GM23248 (cell line): ENCODE measurements around the gene PHF21B. TPM values are rescaled to one million over a fixed set of nuclear protein-coding genes. Genes with fewer than 3 reads are reported as not detected.

Experiments used
- DNase-seq: peaks from one replicate; pipeline ENCODE4 v3.0.0-alpha.2; 2015
- H2AFZ ChIP-seq: fragments of 200-600 bp; sonication (generic); 2 replicates; pipeline ENCODE4 v1.6.1; 2016; ENCODE audit warnings: antibody characterized with exemption
- H3F3A ChIP-seq: fragments of 200-600 bp; sonication (generic); 2 replicates; pipeline ENCODE4 v1.6.1; 2016; ENCODE audit warnings: mild to moderate bottlenecking, antibody characterized with exemption, mixed run types; ENCODE audit not compliant: insufficient read depth
- H3K27ac ChIP-seq: fragments of 200-600 bp; sonication (generic); 2 replicates; pipeline ENCODE4 v1.5.1; 2016; ENCODE audit warnings: mild to moderate bottlenecking
- H3K27me3 ChIP-seq: fragments of 200-600 bp; sonication (generic); replicated peaks from 2 replicates; pipeline ENCODE4 v1.6.1; 2016; ENCODE audit warnings: mild to moderate bottlenecking; ENCODE audit not compliant: insufficient read depth
- H3K36me3 ChIP-seq: fragments of 200-600 bp; sonication (generic); 2 replicates; pipeline ENCODE4 v1.6.1; 2016; ENCODE audit warnings: low read depth, mild to moderate bottlenecking
- H3K4me1 ChIP-seq: fragments of 200-600 bp; sonication (generic); 2 replicates; pipeline ENCODE4 v1.6.1; 2016; ENCODE audit warnings: mild to moderate bottlenecking; ENCODE audit not compliant: insufficient read depth
- H3K4me2 ChIP-seq: fragments of 200-600 bp; sonication (generic); one replicate; pipeline ENCODE4 v1.6.1; 2016; ENCODE audit warnings: mild to moderate bottlenecking; ENCODE audit not compliant: unreplicated experiment
- H3K4me3 ChIP-seq: fragments of 200-600 bp; sonication (generic); 2 replicates; pipeline ENCODE4 v1.5.1; 2016; ENCODE audit warnings: mild to moderate bottlenecking
- H3K79me2 ChIP-seq: fragments of 200-600 bp; sonication (generic); 2 replicates; pipeline ENCODE4 v1.6.1; 2016; ENCODE audit warnings: mild to moderate bottlenecking; ENCODE audit not compliant: insufficient read depth
- H3K9ac ChIP-seq: fragments of 200-600 bp; sonication (generic); 2 replicates; pipeline ENCODE4 v1.6.1; 2016; ENCODE audit warnings: mild to moderate bottlenecking
- H3K9me2 ChIP-seq: fragments of 200-600 bp; sonication (generic); 2 replicates; pipeline ENCODE4 v1.6.1; 2016; ENCODE audit warnings: mixed run types, mild to moderate bottlenecking, moderate library complexity; ENCODE audit not compliant: insufficient read depth
- H3K9me3 ChIP-seq: fragments of 200-600 bp; sonication (generic); one replicate; pipeline ENCODE4 v1.6.1; 2017; ENCODE audit warnings: low read depth
- H4K20me1 ChIP-seq: fragments of 200-600 bp; sonication (generic); 2 replicates; pipeline ENCODE4 v1.6.0; 2016; ENCODE audit not compliant: insufficient read depth
- EZH2 ChIP-seq: fragments of 200-600 bp; sonication (generic); IDR thresholded peaks from 2 replicates; pipeline ENCODE4 v1.6.1; 2018; ENCODE audit warnings: antibody characterized with exemption, mild to moderate bottlenecking; ENCODE audit not compliant: insufficient read depth, poor library complexity, severe bottlenecking
- EZH2phosphoT487 ChIP-seq: fragments of 200-600 bp; sonication (generic); IDR thresholded peaks from 2 replicates; pipeline ENCODE4 v1.6.1; 2018; ENCODE audit warnings: antibody characterized with exemption, moderate library complexity, mild to moderate bottlenecking, low read depth; ENCODE audit not compliant: insufficient read depth
- WGBS, 2 experiments: methylation state at CpG; one replicate each; pipeline ENCODE4 v1.1.6; 2015 to 2017; ENCODE audit warnings: low lambda C conversion rate in 2 of 2, low coverage in 1 of 2; ENCODE audit errors: missing lambda C conversion rate in 2 of 2; 5-methylcytosine and 5-hydroxymethylcytosine counted together
- in situ Hi-C: fragments of 300-500 bp; cut with MboI; formaldehyde crosslinking; loops from 2 replicates; pipeline ENCODE4 v1.15.0; 2020
- polyA plus RNA-seq: library from polyadenylated mRNA; unstranded; fragments of >200 nt; fragmentation: Nextera tagmentation; extraction: Ambion mirVana; gene quantifications from 2 replicates; pipeline ENCODE4 v1.2.1, GENCODE V29; 2016
- total RNA-seq: library from RNA; depleted of rRNA; stranded (reverse); fragments of >200 nt; shearing (Covaris generic); gene quantifications from 2 replicates; pipeline ENCODE4 v1.2.3, GENCODE V29; 2014

The PHF21B gene
- total and polyA plus RNA-seq, 2 experiments from 2014 or later: not detected

GRCh38 chr22:44942979-44943700, 66.7 kb downstream of the PHF21B start:
- no peak for TF ChIP-seq EZH2phosphoT487
- TF ChIP-seq EZH2: no peak
- H3K36me3 ChIP-seq: no peaks in the 10 kb centered on the region
- no peaks in the 10 kb centered on the region for H3K9me3 ChIP-seq
- no peak overlapping the region for H2AFZ ChIP-seq
- in situ Hi-C loops: no loop called here
- no peak for DNase-seq
- H4K20me1 ChIP-seq: no peaks in the 10 kb centered on the region
- H3K9me2 ChIP-seq: no peaks in the 10 kb centered on the region
- H3K27ac ChIP-seq: no peak overlapping the region
- no peak overlapping the region for H3K9ac ChIP-seq
- WGBS, 2 experiments: 62 to 64% methylated on average over 21 to 23 of the region's 23 CpGs
- no peaks in the 10 kb centered on the region for H3K79me2 ChIP-seq
- peaks cover 17% of the 10 kb centered on the region; the same call in 1 of the 2 replicates for H3K27me3 ChIP-seq
- H3F3A ChIP-seq: no peaks in the 10 kb centered on the region
- H3K4me2 ChIP-seq: no peak overlapping the region
- H3K4me3 ChIP-seq: no peak overlapping the region
- no peaks in the 10 kb centered on the region for H3K4me1 ChIP-seq

DNA sequence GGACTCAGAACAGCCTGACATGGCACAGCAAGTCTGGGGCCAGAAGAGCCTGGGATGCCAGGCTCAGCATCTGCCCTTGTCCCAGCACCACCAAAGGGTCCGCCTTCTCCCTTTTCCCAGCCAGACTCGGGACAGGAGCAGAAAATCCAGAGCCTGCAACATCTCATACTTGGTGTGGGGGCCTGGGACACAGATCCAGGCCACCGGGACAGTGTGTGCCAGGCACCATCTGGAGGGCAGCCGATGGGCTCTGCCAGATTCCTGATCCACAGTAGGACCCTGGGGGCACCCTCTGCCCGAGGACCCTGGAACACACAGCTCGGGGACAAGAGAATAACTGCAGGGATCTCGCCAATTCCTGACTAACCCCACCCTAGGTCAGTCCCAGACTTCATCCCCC, 67.7 kb downstream of the PHF21B start:
- Histone ChIP-seq H3K9me2 (no peaks in the 10 kb centered on the region), H2AFZ (no peak overlapping the region), H3K4me3 (no peak overlapping the region), H4K20me1 (no peaks in the 10 kb centered on the region), H3K27ac (no peak overlapping the region), H3K27me3 (peaks cover 17% of the 10 kb centered on the region; the same call in 1 of the 2 replicates), H3K79me2 (no peaks in the 10 kb centered on the region), H3K9ac (no peak overlapping the region), H3K4me2 (no peak overlapping the region), H3F3A (no peaks in the 10 kb centered on the region), H3K4me1 (no peaks in the 10 kb centered on the region), H3K36me3 (no peaks in the 10 kb centered on the region), H3K9me3 (no peaks in the 10 kb centered on the region)
- WGBS, 2 experiments: 11 to 29% methylated on average over 6 to 7 of the region's 7 CpGs
- in situ Hi-C loops: no loop called here
- DNase-seq: no peak
- TF ChIP-seq EZH2phosphoT487 (no peak), EZH2 (no peak)

- H3K4me2 ChIP-seq: no peak overlapping the region
- H3K36me3 ChIP-seq: no peaks in the 10 kb centered on the region
- no peaks in the 10 kb centered on the region for H3K9me2 ChIP-seq
- no peak for DNase-seq
- H3K27me3 ChIP-seq: peaks cover 17% of the 10 kb centered on the region
- H3K79me2 ChIP-seq: no peaks in the 10 kb centered on the region
- H3K9ac ChIP-seq: no peak overlapping the region
- in situ Hi-C loops: no loop called here
- no peak overlapping the region for H3K27ac ChIP-seq
- no peaks in the 10 kb centered on the region for H3F3A ChIP-seq
- 51 to 54% methylated on average over 15 of the region's 15 CpGs for WGBS, 2 experiments
- no peaks in the 10 kb centered on the region for H3K9me3 ChIP-seq
- H3K4me3 ChIP-seq: no peak overlapping the region
- no peak overlapping the region for H2AFZ ChIP-seq
- no peaks in the 10 kb centered on the region for H4K20me1 ChIP-seq
- no peaks in the 10 kb centered on the region for H3K4me1 ChIP-seq
- TF ChIP-seq EZH2phosphoT487 (no peak), EZH2 (no peak)
These were observed 68.6 kb downstream of the PHF21B start for GRCh38 chr22:44941207-44941606.

DNA sequence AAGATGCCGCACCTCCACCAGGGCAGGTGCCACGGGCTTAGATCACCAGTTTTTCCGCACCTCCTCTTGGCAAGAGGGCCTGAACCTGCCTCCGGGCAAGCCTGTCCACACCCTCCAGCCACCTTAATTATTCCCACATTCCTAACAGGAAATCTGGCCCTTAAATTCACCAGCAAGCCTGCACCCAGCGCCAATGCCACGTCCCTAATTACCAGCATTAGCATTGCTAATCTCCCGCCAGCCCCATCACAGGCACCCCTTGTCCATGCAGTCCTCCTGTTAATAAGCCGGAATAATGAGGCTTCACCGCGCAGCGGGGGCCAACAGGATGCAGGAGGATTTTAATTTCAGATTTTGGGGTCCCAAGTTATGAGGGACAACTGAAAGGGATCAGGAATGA, 69.7 kb downstream of the PHF21B start:
- H2AFZ ChIP-seq: no peak overlapping the region
- no peaks in the 10 kb centered on the region for H3K4me1 ChIP-seq
- H3K9ac ChIP-seq: no peak overlapping the region
- no peaks in the 10 kb centered on the region for H3K36me3 ChIP-seq
- no peaks in the 10 kb centered on the region for H4K20me1 ChIP-seq
- no peak overlapping the region for H3K4me2 ChIP-seq
- H3K79me2 ChIP-seq: no peaks in the 10 kb centered on the region
- H3K9me2 ChIP-seq: no peaks in the 10 kb centered on the region
- peaks cover 13% of the 10 kb centered on the region; the same call in 1 of the 2 replicates for H3K27me3 ChIP-seq
- TF ChIP-seq EZH2: no peak
- no peak for TF ChIP-seq EZH2phosphoT487
- in situ Hi-C loops: no loop called here
- no peak for DNase-seq
- H3K9me3 ChIP-seq: no peaks in the 10 kb centered on the region
- H3K4me3 ChIP-seq: no peak overlapping the region
- 64 to 67% methylated on average over 11 of the region's 11 CpGs for WGBS, 2 experiments
- no peak overlapping the region for H3K27ac ChIP-seq
- H3F3A ChIP-seq: no peaks in the 10 kb centered on the region
